Measurements from ENCODE around the gene APEH. TPM values are rescaled to one million over a fixed set of nuclear protein-coding genes. Genes with fewer than 3 reads are reported as not detected.

Gene APEH
- total RNA-seq, 1 donor from 2014 or later: 163 TPM

GRCh38 chr3:49669352-49669751, 4.8 kb upstream of the APEH start:
- no peak for FAIRE-seq

GRCh38 chr3:49670940-49671290, 3.2 kb upstream of the APEH start:
- peak; percentile 66 for FAIRE-seq
- H3K4me3 ChIP-seq (ENCODE audit: low read depth, low read length): no peak overlapping the region
- no peak for DNase-seq (ENCODE audit: low read depth)
- peaks cover 4% of the 10 kb centered on the region for H3K36me3 ChIP-seq (ENCODE audit: control insufficient read depth, insufficient read depth, low read length)
- TF ChIP-seq CTCF (IDR thresholded peaks at IDR 0.05; ENCODE audit: insufficient read depth, low read length, severe bottlenecking): no peak
- H3K27me3 ChIP-seq (ENCODE audit: control insufficient read depth, insufficient read depth, low read length): no peaks in the 10 kb centered on the region

More at GRCh38 chr3:49669352-49669751, 4.8 kb upstream of the APEH start:
- no peak for DNase-seq (ENCODE audit: low read depth)
- Histone ChIP-seq H3K36me3 (ENCODE audit: control insufficient read depth, insufficient read depth, low read length) (no peaks in the 10 kb centered on the region), H3K4me3 (ENCODE audit: low read depth, low read length) (no peak overlapping the region), H3K27me3 (ENCODE audit: control insufficient read depth, insufficient read depth, low read length) (no peaks in the 10 kb centered on the region)
- no peak for TF ChIP-seq CTCF (IDR thresholded peaks at IDR 0.05; ENCODE audit: insufficient read depth, low read length, severe bottlenecking)

- DNase-seq (ENCODE audit: low read depth): peak; percentile 68
- peak; percentile 95 for TF ChIP-seq CTCF (IDR thresholded peaks at IDR 0.05; ENCODE audit: insufficient read depth, low read length, severe bottlenecking)
- Histone ChIP-seq H3K27me3 (ENCODE audit: control insufficient read depth, insufficient read depth, low read length) (no peaks in the 10 kb centered on the region), H3K4me3 (ENCODE audit: low read depth, low read length) (no peak overlapping the region), H3K36me3 (ENCODE audit: control insufficient read depth, insufficient read depth, low read length) (peaks cover 8% of the 10 kb centered on the region)
- FAIRE-seq: no peak
Observed at GRCh38 chr3:49671291-49672288, 2.6 kb upstream of the APEH start.

GRCh38 chr3:49673121-49673714, 933 bp upstream of the APEH start:
- Histone ChIP-seq H3K4me3 (ENCODE audit: low read depth, low read length) (peak overlapping the region; percentile 85), H3K27me3 (ENCODE audit: control insufficient read depth, insufficient read depth, low read length) (no peaks in the 10 kb centered on the region), H3K36me3 (ENCODE audit: control insufficient read depth, insufficient read depth, low read length) (peaks cover 20% of the 10 kb centered on the region)
- no peak for TF ChIP-seq CTCF (IDR thresholded peaks at IDR 0.05; ENCODE audit: insufficient read depth, low read length, severe bottlenecking)
- FAIRE-seq: no peak
- peak; percentile 27 for DNase-seq (ENCODE audit: low read depth)

- TF ChIP-seq CTCF (IDR thresholded peaks at IDR 0.05; ENCODE audit: insufficient read depth, low read length, severe bottlenecking): no peak
- FAIRE-seq: no peak
- Histone ChIP-seq H3K4me3 (ENCODE audit: low read depth, low read length) (peak overlapping the region; percentile 85), H3K36me3 (ENCODE audit: control insufficient read depth, insufficient read depth, low read length) (peaks cover 31% of the 10 kb centered on the region), H3K27me3 (ENCODE audit: control insufficient read depth, insufficient read depth, low read length) (no peaks in the 10 kb centered on the region)
- no peak for DNase-seq (ENCODE audit: low read depth)
Observed at GRCh38 chr3:49674497-49674983, 389 bp downstream of the APEH start.

Data from bronchial epithelial cell (primary cell).